Suppressor macrophage (primary cell): ENCODE data around the gene RASAL1.
A peak's percentile ranks its signal among the peaks of the same experiment; 100 is the strongest.

ENCODE experiments used
- DNase-seq, 4 experiments: peaks; one replicate each; pipeline ENCODE4 v3.0.0-alpha.2; 2020 to 2022
- total RNA-seq, 17 experiments: gene quantifications; one replicate each; lab custom pipeline; 2026; ENCODE audit warnings: mixed read lengths in 6 of 17, inconsistent platforms in 3 of 17; lab: John Stamatoyannopoulos, UW

The RASAL1 gene
- total RNA-seq = 0.29 to 39.8 (median 3.4) reads per million in 17 experiments

GRCh38 chr12:113135178-113136127 lies at the start of gene RASAL1:
Gene RASAL1 (minus strand): TSS chr12:113135761. CDS start chr12:113135462, 299 bp downstream.
- peak; percentile 55 to 87 (median 66) for DNase-seq

- peak; percentile 91 to 96 (median 94) for DNase-seq
Measured at GRCh38 chr12:113184900-113185179, 49.3 kb upstream of the RASAL1 start.

- DNase-seq = peak in 1 of 4 experiments; percentile 83
Measured at GRCh38 chr12:113184098-113184899, 48.7 kb upstream of the RASAL1 start.

GRCh38 chr12:113183030-113183589 lies 47.5 kb upstream of the RASAL1 start:
- DNase-seq = no peak

- DNase-seq = no peak
Measured at GRCh38 chr12:113181975-113182374, 46.4 kb upstream of the RASAL1 start.

GRCh38 chr12:113180333-113180732 lies 44.8 kb upstream of the RASAL1 start:
- no peak for DNase-seq

- DNase-seq = no peak
Measured at GRCh38 chr12:113179023-113179422, 43.5 kb upstream of the RASAL1 start.

- DNase-seq = peak; percentile 68 to 83 (median 78)
Measured at GRCh38 chr12:113174461-113175384, 39.2 kb upstream of the RASAL1 start.

- DNase-seq = no peak
Measured at GRCh38 chr12:113173081-113173698, 37.6 kb upstream of the RASAL1 start.

- no peak for DNase-seq
Measured at GRCh38 chr12:113172185-113172584, 36.6 kb upstream of the RASAL1 start.

GRCh38 chr12:113171543-113171942 lies 36.0 kb upstream of the RASAL1 start:
- no peak for DNase-seq

GRCh38 chr12:113170926-113171325 lies 35.4 kb upstream of the RASAL1 start:
- DNase-seq = no peak

- no peak for DNase-seq
Measured at GRCh38 chr12:113170457-113170856, 34.9 kb upstream of the RASAL1 start.

GRCh38 chr12:113169697-113170096 lies 34.1 kb upstream of the RASAL1 start:
- DNase-seq = no peak

GRCh38 chr12:113167868-113168267 lies 32.3 kb upstream of the RASAL1 start:
- DNase-seq = no peak

- no peak for DNase-seq
Measured at GRCh38 chr12:113165521-113166450, 30.2 kb upstream of the RASAL1 start.

- no peak for DNase-seq
Measured at GRCh38 chr12:113164014-113164413, 28.5 kb upstream of the RASAL1 start.

- no peak for DNase-seq
Measured at GRCh38 chr12:113163030-113163360, 27.4 kb upstream of the RASAL1 start.

GRCh38 chr12:113162102-113163029 lies 26.8 kb upstream of the RASAL1 start:
- DNase-seq = no peak
